Measurements from ENCODE around the gene PTPRK.

DNA sequence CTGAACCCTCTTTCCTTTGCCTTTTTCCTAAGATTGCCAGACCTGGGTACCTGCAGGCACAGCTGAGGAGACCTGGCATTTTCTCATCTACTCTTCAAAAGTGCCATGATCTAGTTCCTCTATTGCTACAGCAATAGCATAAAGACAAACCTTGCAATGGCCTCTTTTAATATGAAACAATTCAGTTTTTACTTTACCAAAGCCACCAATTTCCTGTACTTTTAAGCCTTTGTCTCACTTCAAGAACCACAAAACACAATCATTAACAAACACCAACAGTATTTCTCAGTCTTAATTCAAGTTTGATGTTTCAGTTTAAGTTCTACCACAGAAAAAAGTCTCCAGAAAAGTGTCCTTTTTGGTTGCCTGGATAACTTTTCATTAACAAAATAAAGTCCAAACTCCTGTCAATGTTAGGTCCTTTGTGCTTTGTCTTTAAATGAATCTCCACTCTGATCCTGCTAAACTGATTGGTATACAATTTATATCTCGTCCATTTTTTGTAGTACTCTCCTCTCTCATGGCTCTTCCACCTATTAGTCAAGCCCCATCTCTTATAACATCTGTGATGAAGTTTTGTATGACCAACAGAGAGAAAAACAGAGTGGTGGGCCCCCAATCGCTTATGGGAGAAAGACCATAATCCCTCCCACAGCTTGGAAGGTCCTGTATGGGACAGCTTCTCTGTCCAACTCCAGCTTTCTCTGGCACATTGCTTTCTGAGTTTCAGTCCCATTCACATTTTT lies 569.1 kb downstream of the PTPRK start:
- TF ChIP-seq, protein P1, sequence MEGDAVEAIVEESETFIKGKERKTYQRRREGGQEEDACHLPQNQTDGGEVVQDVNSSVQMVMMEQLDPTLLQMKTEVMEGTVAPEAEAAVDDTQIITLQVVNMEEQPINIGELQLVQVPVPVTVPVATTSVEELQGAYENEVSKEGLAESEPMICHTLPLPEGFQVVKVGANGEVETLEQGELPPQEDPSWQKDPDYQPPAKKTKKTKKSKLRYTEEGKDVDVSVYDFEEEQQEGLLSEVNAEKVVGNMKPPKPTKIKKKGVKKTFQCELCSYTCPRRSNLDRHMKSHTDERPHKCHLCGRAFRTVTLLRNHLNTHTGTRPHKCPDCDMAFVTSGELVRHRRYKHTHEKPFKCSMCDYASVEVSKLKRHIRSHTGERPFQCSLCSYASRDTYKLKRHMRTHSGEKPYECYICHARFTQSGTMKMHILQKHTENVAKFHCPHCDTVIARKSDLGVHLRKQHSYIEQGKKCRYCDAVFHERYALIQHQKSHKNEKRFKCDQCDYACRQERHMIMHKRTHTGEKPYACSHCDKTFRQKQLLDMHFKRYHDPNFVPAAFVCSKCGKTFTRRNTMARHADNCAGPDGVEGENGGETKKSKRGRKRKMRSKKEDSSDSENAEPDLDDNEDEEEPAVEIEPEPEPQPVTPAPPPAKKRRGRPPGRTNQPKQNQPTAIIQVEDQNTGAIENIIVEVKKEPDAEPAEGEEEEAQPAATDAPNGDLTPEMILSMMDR (IDR thresholded peaks at IDR 0.05; ENCODE audit: low read length), result no peak
- no peak for TF ChIP-seq EZH2 (IDR thresholded peaks at IDR 0.05; ENCODE audit: borderline replicate concordance, low read length)
